HG03432 (cell line): ENCODE data around the gene MAD1L1.

Source experiments
- ATAC-seq: cut with Tn5 transposase; IDR thresholded peaks from one replicate; pipeline ENCODE4 v1.9.1; 2021; ENCODE audit warnings: mild to moderate bottlenecking, moderate library complexity; ENCODE audit not compliant: unreplicated experiment

The MAD1L1 gene

GRCh38 chr7:2122651-2123050, 110.1 kb downstream of the MAD1L1 start:
- no peak for ATAC-seq

- no peak for ATAC-seq
Measured at GRCh38 chr7:2120841-2121830, 111.6 kb downstream of the MAD1L1 start.

- no peak for ATAC-seq
Measured at GRCh38 chr7:2120251-2120660, 112.5 kb downstream of the MAD1L1 start.

- ATAC-seq = no peak
Measured at GRCh38 chr7:2118630-2119190, 114.0 kb downstream of the MAD1L1 start.

GRCh38 chr7:2118056-2118455, 114.7 kb downstream of the MAD1L1 start:
- ATAC-seq = no peak

GRCh38 chr7:2117646-2118045, 115.1 kb downstream of the MAD1L1 start:
- ATAC-seq = no peak

- no peak for ATAC-seq
Measured at GRCh38 chr7:2116989-2117591, 115.7 kb downstream of the MAD1L1 start.

GRCh38 chr7:2116448-2116810, 116.3 kb downstream of the MAD1L1 start:
- no peak for ATAC-seq

- no peak for ATAC-seq
Measured at GRCh38 chr7:2115760-2116447, 116.8 kb downstream of the MAD1L1 start.

- no peak for ATAC-seq
Measured at GRCh38 chr7:2114926-2115759, 117.6 kb downstream of the MAD1L1 start.

- no peak for ATAC-seq
Measured at GRCh38 chr7:2114052-2114451, 118.7 kb downstream of the MAD1L1 start.

- no peak for ATAC-seq
Measured at GRCh38 chr7:2112261-2113198, 120.2 kb downstream of the MAD1L1 start.

GRCh38 chr7:2111568-2111967, 121.2 kb downstream of the MAD1L1 start:
- no peak for ATAC-seq

- ATAC-seq = no peak
Measured at GRCh38 chr7:2110610-2111396, 121.9 kb downstream of the MAD1L1 start.

- no peak for ATAC-seq
Measured at GRCh38 chr7:2109936-2110609, 122.7 kb downstream of the MAD1L1 start.

- ATAC-seq = no peak
Measured at GRCh38 chr7:2109251-2109872, 123.4 kb downstream of the MAD1L1 start.

- ATAC-seq = no peak
Measured at GRCh38 chr7:2108501-2109250, 124.1 kb downstream of the MAD1L1 start.
